KMS-11 (cell line): ENCODE measurements around the gene HYAL4.

Experiments used
- H2AFZ ChIP-seq: fragments of 200-600 bp; sonication (generic); 2 replicates; pipeline ENCODE4 v1.6.1; 2016; ENCODE audit warnings: antibody characterized with exemption, mixed run types, low read depth
- H3K27ac ChIP-seq: fragments of 200-600 bp; sonication (generic); 2 replicates; pipeline ENCODE4 v1.6.1; 2016; ENCODE audit warnings: mild to moderate bottlenecking, mixed run types
- H3K27me3 ChIP-seq: fragments of 200-600 bp; sonication (generic); 2 replicates; pipeline ENCODE4 v1.6.1; 2017; ENCODE audit warnings: mild to moderate bottlenecking, low read depth, mixed run types, moderate library complexity; ENCODE audit not compliant: insufficient read depth
- H3K36me3 ChIP-seq: fragments of 200-600 bp; sonication (generic); 2 replicates; pipeline ENCODE4 v1.6.1; 2017; ENCODE audit warnings: mild to moderate bottlenecking, mixed run types; ENCODE audit not compliant: insufficient read depth
- H3K4me1 ChIP-seq: fragments of 200-600 bp; sonication (generic); 2 replicates; pipeline ENCODE4 v1.6.1; 2016; ENCODE audit warnings: mild to moderate bottlenecking, low read depth, mixed run types; ENCODE audit not compliant: poor library complexity, severe bottlenecking
- H3K4me2 ChIP-seq: fragments of 200-600 bp; sonication (generic); 2 replicates; pipeline ENCODE4 v1.7.0; 2016; ENCODE audit warnings: mild to moderate bottlenecking, mixed run types
- H3K4me3 ChIP-seq: fragments of 200-600 bp; sonication (generic); IDR thresholded peaks from 2 replicates; pipeline ENCODE4 v1.6.1; 2017; ENCODE audit warnings: low read depth, low read length, mixed read lengths; ENCODE audit not compliant: insufficient read depth
- H3K79me2 ChIP-seq: fragments of 200-600 bp; sonication (generic); 2 replicates; pipeline ENCODE4 v1.6.1; 2016; ENCODE audit warnings: low read depth, mixed run types; ENCODE audit not compliant: insufficient read depth
- H3K9ac ChIP-seq: fragments of 200-600 bp; sonication (generic); 2 replicates; pipeline ENCODE4 v1.6.1; 2016; ENCODE audit warnings: mild to moderate bottlenecking, mixed run types
- H4K20me1 ChIP-seq: fragments of 200-600 bp; sonication (generic); 2 replicates; pipeline ENCODE4 v1.6.1; 2016; ENCODE audit warnings: mild to moderate bottlenecking, mixed run types; ENCODE audit not compliant: insufficient read depth
- TF ChIP-seq, protein P1 (sequence below): fragments of 200-600 bp; sonication (generic); conservative IDR thresholded peaks from 2 replicates; pipeline ENCODE4 v1.6.1; 2017; ENCODE audit warnings: low read depth, mild to moderate bottlenecking, antibody characterized with exemption, low read length, moderate library complexity, mixed read lengths

The HYAL4 gene

DNA sequence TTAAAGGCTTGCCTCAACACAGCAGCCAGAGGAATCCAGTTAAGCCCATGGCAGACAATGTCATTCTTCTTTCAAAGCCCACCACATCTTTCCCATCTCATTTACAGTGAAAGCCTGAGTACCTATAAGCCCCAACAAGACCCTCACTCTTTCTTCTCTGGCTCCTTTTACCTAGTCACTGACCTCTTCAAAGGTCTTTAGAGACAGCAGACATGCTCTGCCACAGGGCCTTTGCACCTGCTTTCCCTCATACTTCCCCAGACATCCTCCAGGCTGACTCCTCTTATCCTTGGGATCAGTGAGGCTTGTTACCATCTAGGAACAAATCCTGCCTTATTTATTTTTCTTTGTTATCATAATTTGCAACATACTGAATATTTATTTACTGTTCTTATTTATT is 17.8 kb downstream of the HYAL4 start:
- Histone ChIP-seq H4K20me1 (no peaks in the 10 kb centered on the region), H3K4me2 (no peak overlapping the region), H3K36me3 (no peaks in the 10 kb centered on the region)

DNA sequence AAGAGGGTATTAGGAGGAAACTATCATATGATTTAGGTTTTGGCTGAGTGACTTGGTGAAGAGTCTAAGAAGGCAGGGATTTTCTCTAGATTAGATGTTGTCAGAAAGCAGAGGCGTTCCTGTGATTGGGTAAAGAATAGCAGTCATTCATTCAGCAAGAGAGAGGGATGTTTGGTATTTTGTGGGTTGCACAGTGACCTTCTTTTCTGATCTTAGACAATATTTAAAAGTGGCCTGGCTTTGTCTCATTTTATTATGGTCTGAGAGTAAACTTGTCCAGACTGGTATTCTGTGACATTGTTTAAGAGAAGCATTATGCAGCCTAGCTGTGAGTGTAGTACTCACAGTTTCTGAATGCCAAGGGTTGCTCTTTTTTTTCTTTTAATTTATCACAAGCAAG is 18.5 kb downstream of the HYAL4 start:
- Histone ChIP-seq H4K20me1 (no peaks in the 10 kb centered on the region), H3K4me2 (no peak overlapping the region), H2AFZ (no peak overlapping the region), H3K4me1 (no peaks in the 10 kb centered on the region), H3K27ac (no peak overlapping the region), H3K9ac (no peak overlapping the region), H3K27me3 (no peaks in the 10 kb centered on the region), H3K4me3 (no peak overlapping the region), H3K79me2 (no peaks in the 10 kb centered on the region), H3K36me3 (no peaks in the 10 kb centered on the region)
- TF ChIP-seq, protein P1, sequence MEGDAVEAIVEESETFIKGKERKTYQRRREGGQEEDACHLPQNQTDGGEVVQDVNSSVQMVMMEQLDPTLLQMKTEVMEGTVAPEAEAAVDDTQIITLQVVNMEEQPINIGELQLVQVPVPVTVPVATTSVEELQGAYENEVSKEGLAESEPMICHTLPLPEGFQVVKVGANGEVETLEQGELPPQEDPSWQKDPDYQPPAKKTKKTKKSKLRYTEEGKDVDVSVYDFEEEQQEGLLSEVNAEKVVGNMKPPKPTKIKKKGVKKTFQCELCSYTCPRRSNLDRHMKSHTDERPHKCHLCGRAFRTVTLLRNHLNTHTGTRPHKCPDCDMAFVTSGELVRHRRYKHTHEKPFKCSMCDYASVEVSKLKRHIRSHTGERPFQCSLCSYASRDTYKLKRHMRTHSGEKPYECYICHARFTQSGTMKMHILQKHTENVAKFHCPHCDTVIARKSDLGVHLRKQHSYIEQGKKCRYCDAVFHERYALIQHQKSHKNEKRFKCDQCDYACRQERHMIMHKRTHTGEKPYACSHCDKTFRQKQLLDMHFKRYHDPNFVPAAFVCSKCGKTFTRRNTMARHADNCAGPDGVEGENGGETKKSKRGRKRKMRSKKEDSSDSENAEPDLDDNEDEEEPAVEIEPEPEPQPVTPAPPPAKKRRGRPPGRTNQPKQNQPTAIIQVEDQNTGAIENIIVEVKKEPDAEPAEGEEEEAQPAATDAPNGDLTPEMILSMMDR: no peak

More for the DNA sequence above, 17.8 kb downstream of the HYAL4 start:
- Histone ChIP-seq H2AFZ (no peak overlapping the region), H3K4me3 (no peak overlapping the region), H3K27me3 (no peaks in the 10 kb centered on the region), H3K79me2 (no peaks in the 10 kb centered on the region), H3K4me1 (no peaks in the 10 kb centered on the region), H3K27ac (no peak overlapping the region), H3K9ac (no peak overlapping the region)
- TF ChIP-seq, protein P1: no peak

DNA sequence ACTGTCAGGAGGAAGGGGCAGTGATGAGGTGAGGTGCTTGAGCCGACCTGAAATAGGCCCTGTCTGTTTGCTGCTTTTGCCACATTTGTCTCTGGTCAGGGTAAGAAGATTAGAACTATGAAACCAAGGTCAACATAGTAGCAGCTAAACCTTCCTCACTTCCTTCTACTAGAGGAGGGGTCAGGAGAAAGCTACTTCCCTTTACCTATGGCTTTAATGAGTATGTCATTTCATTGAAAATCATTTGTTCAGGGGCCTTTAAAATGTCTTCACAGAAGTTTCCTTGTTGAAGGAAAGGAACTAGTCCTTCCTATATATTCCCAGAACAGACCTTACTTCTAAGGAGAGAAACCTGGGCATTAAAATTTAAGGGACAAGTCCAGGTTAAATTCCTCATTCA is 19.0 kb downstream of the HYAL4 start:
- Histone ChIP-seq H3K79me2 (no peaks in the 10 kb centered on the region), H3K27ac (no peak overlapping the region), H3K4me1 (no peaks in the 10 kb centered on the region), H3K4me2 (no peak overlapping the region), H2AFZ (no peak overlapping the region), H3K36me3 (no peaks in the 10 kb centered on the region), H3K4me3 (no peak overlapping the region), H3K27me3 (no peaks in the 10 kb centered on the region), H4K20me1 (no peaks in the 10 kb centered on the region), H3K9ac (no peak overlapping the region)
- TF ChIP-seq, protein P1: no peak

DNA sequence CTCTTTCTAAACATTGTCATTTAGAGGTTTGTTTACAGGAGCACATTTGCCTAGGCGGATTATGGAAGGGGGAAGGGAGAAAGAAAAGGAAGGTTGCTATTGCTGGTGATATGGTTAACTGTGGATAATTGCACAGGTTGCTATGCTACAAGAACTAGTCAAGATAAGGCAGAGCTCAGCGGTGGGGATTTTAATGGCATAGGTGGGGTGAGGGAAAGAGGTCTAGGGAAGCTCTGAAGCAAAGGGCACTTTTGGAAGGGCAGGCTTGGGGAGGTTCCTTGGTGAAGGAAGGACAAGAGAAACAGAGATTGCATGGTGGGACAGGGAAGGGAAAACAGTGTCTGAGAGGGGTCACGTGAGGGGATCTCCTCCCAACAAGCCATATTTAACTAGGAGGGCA is 19.5 kb downstream of the HYAL4 start:
- Histone ChIP-seq H3K36me3 (no peaks in the 10 kb centered on the region), H3K9ac (no peak overlapping the region), H3K79me2 (no peaks in the 10 kb centered on the region), H3K27ac (no peak overlapping the region), H3K4me2 (no peak overlapping the region), H4K20me1 (no peaks in the 10 kb centered on the region), H2AFZ (no peak overlapping the region), H3K27me3 (no peaks in the 10 kb centered on the region), H3K4me3 (no peak overlapping the region), H3K4me1 (no peaks in the 10 kb centered on the region)
- TF ChIP-seq, protein P1: no peak
